ENCODE measurements around the gene MGAT2.
A peak's percentile ranks its signal among the peaks of the same experiment; 100 is the strongest.

Gene MGAT2

GRCh38 chr14:49657500-49657899, 36.9 kb downstream of the MGAT2 start:
- peak; percentile 13 for DNase-seq

GRCh38 chr14:49659526-49660455, 39.2 kb downstream of the MGAT2 start:
- DNase-seq, result no peak

- no peak for DNase-seq
Observed at GRCh38 chr14:49670475-49670874, 49.9 kb downstream of the MGAT2 start.
